ENCODE data around the gene MMP25.
A peak's percentile ranks its signal among the peaks of the same experiment; 100 is the strongest.

The MMP25 gene

GRCh38 chr16:3017794-3018506, 28.4 kb upstream of the MMP25 start, which contains the start of gene CLDN6:
Gene CLDN6 (minus strand): TSS chr16:3018183. CDS start chr16:3016021, 2,162 bp downstream.
- peak; percentile 64 for DNase-seq

GRCh38 chr16:3019594-3020246, 26.6 kb upstream of the MMP25 start:
- DNase-seq: peak; percentile 21

GRCh38 chr16:3020247-3020603, 26.1 kb upstream of the MMP25 start, which contains the start of gene TNFRSF12A:
Gene TNFRSF12A (plus strand): TSS chr16:3020368. CDS start chr16:3020398, 30 bp downstream.
- peak; percentile 77 for DNase-seq

- DNase-seq: peak; percentile 61
Measured at GRCh38 chr16:3020604-3021448, 25.5 kb upstream of the MMP25 start.

- DNase-seq: peak; percentile 96
Measured at GRCh38 chr16:3021449-3022207, 24.7 kb upstream of the MMP25 start.

- DNase-seq: peak; percentile 95
Measured at GRCh38 chr16:3022208-3022683, 24.1 kb upstream of the MMP25 start.

- peak; percentile 56 for DNase-seq
Measured at GRCh38 chr16:3022684-3023414, 23.5 kb upstream of the MMP25 start.

- DNase-seq: no peak
Measured at GRCh38 chr16:3023415-3023668, 23.0 kb upstream of the MMP25 start.

- peak; percentile 98 for DNase-seq
Measured at GRCh38 chr16:3023669-3024478, 22.5 kb upstream of the MMP25 start, which contains the start of the genes HCFC1R1 and THOC6. Gene HCFC1R1 (minus strand): TSS chr16:3023942. CDS start chr16:3023941, 1 bp downstream. Gene THOC6 (plus strand): TSS chr16:3024035. CDS start chr16:3024327, 292 bp downstream.

- DNase-seq: no peak
Measured at GRCh38 chr16:3025032-3026002, 21.0 kb upstream of the MMP25 start.

GRCh38 chr16:3026003-3026378, 20.4 kb upstream of the MMP25 start:
- no peak for DNase-seq

- DNase-seq: no peak
Measured at GRCh38 chr16:3026609-3027488, 19.5 kb upstream of the MMP25 start.

- DNase-seq: no peak
Measured at GRCh38 chr16:3027489-3027795, 18.9 kb upstream of the MMP25 start.

GRCh38 chr16:3027983-3028715, 18.2 kb upstream of the MMP25 start:
- peak; percentile 92 for DNase-seq

- DNase-seq: no peak
Measured at GRCh38 chr16:3028716-3029319, 17.5 kb upstream of the MMP25 start.

GRCh38 chr16:3029491-3030221, 16.7 kb upstream of the MMP25 start:
- DNase-seq: peak; percentile 69

Measured in activated CD4-positive, alpha-beta T cell treated with anti-CD3 and anti-CD28 coated beads for 48 hours (primary cell).